OCI-LY3 (cell line): ENCODE data around the gene WNT10A.

Source experiments
- CTCF ChIP-seq: fragments of 200-600, 300-600 bp; sonication (generic); IDR thresholded peaks from 2 replicates; pipeline ENCODE4 v1.5.1; 2014; ENCODE audit warnings: antibody characterized with exemption, low read length, low read depth
- EZH2phosphoT487 ChIP-seq: fragments of 200-600 bp; shearing (Covaris generic); IDR thresholded peaks from 2 replicates; pipeline ENCODE4 v1.6.1; 2018; ENCODE audit warnings: antibody characterized with exemption, mixed run types, low read depth

GRCh38 chr2:218869064-218869463 lies 11.6 kb upstream of the WNT10A start:
- TF ChIP-seq CTCF (no peak), EZH2phosphoT487 (no peak)
